ENCODE data around the gene OR52M1.
"Not testable (repeated sequence)": the region's sequence is repeated elsewhere in the genome, so short reads cannot be mapped to it uniquely, and the experiment has no call there.

OR52M1 gene

GRCh38 chr11:4544891-4545290 lies at the start of gene OR52M1:
Gene OR52M1 (plus strand): TSS chr11:4545191. CDS start chr11:4545191, 0 bp downstream.
- in situ Hi-C loops (cut with MboI; ENCODE audit: low sequenced_read_pairs) = loop anchor here (10.0 kb wide), 1 partner anchor 360 kb away; no protein-coding TSS in a partner anchor
- H3K4me3 ChIP-seq = no peak within 1 kb of the TSS
- H3K4me1 ChIP-seq = no peaks in the 10 kb centered on the region
- no peaks in the 10 kb centered on the region for H3K36me3 ChIP-seq (replicated peaks)
- H3K9me3 ChIP-seq = no peaks in the 10 kb centered on the region
- no peaks in the 10 kb centered on the region for H3K27me3 ChIP-seq (ENCODE audit: low read depth)
- DNase-seq (ENCODE audit: low spot score in 2 of 2) = no peak

GRCh38 chr11:4495487-4495886 lies 49.5 kb upstream of the OR52M1 start:
- Histone ChIP-seq H3K9me3 (no peaks in the 10 kb centered on the region; the same call in 1 of the 2 replicates), H3K27me3 (ENCODE audit: low read depth) (peaks cover 8% of the 10 kb centered on the region), H3K4me1 (no peaks in the 10 kb centered on the region), H3K4me3 (no peak overlapping the region), H3K36me3 (replicated peaks) (no peaks in the 10 kb centered on the region)
- in situ Hi-C loops (cut with MboI; ENCODE audit: low sequenced_read_pairs) = no loop called here
- no peak for DNase-seq (ENCODE audit: low spot score in 2 of 2)

GRCh38 chr11:4495986-4496385 lies 49.0 kb upstream of the OR52M1 start:
- H3K4me3 ChIP-seq = no peak overlapping the region

GRCh38 chr11:4496557-4497248 lies 48.3 kb upstream of the OR52M1 start:
- no peaks in the 10 kb centered on the region; the same call in 1 of the 2 replicates for H3K9me3 ChIP-seq
- in situ Hi-C loops (cut with MboI; ENCODE audit: low sequenced_read_pairs) = no loop called here
- H3K27me3 ChIP-seq (ENCODE audit: low read depth) = peaks cover 8% of the 10 kb centered on the region
- no peaks in the 10 kb centered on the region for H3K36me3 ChIP-seq (replicated peaks)
- DNase-seq (ENCODE audit: low spot score in 2 of 2) = no peak
- H3K4me3 ChIP-seq = no peak overlapping the region
- no peaks in the 10 kb centered on the region for H3K4me1 ChIP-seq

More at GRCh38 chr11:4495986-4496385, 49.0 kb upstream of the OR52M1 start:
- peaks cover 8% of the 10 kb centered on the region for H3K27me3 ChIP-seq (ENCODE audit: low read depth)
- H3K9me3 ChIP-seq = no peaks in the 10 kb centered on the region; the same call in 1 of the 2 replicates
- no peaks in the 10 kb centered on the region for H3K4me1 ChIP-seq
- no peaks in the 10 kb centered on the region for H3K36me3 ChIP-seq (replicated peaks)
- DNase-seq (ENCODE audit: low spot score in 2 of 2) = no peak
- in situ Hi-C loops (cut with MboI; ENCODE audit: low sequenced_read_pairs) = no loop called here

GRCh38 chr11:4508886-4509285 lies 36.1 kb upstream of the OR52M1 start:
- Histone ChIP-seq H3K9me3 (no peaks in the 10 kb centered on the region), H3K4me3 (no peak overlapping the region), H3K36me3 (replicated peaks) (no peaks in the 10 kb centered on the region), H3K4me1 (no peaks in the 10 kb centered on the region), H3K27me3 (ENCODE audit: low read depth) (no peaks in the 10 kb centered on the region)
- in situ Hi-C loops (cut with MboI; ENCODE audit: low sequenced_read_pairs) = no loop called here
- no peak for DNase-seq (ENCODE audit: low spot score in 2 of 2)

- in situ Hi-C loops (cut with MboI; ENCODE audit: low sequenced_read_pairs) = no loop called here
- no peak overlapping the region for H3K4me3 ChIP-seq
- H3K27me3 ChIP-seq (ENCODE audit: low read depth) = no peaks in the 10 kb centered on the region
- H3K36me3 ChIP-seq (replicated peaks) = no peaks in the 10 kb centered on the region
- DNase-seq (ENCODE audit: low spot score in 2 of 2) = no peak
- H3K9me3 ChIP-seq = no peaks in the 10 kb centered on the region
- H3K4me1 ChIP-seq = no peaks in the 10 kb centered on the region
Observed at GRCh38 chr11:4511282-4512245, 33.4 kb upstream of the OR52M1 start.

GRCh38 chr11:4514196-4514595 lies 30.8 kb upstream of the OR52M1 start:
- no peaks in the 10 kb centered on the region for H3K9me3 ChIP-seq
- no peak overlapping the region for H3K4me3 ChIP-seq
- in situ Hi-C loops (cut with MboI; ENCODE audit: low sequenced_read_pairs) = no loop called here
- no peaks in the 10 kb centered on the region for H3K4me1 ChIP-seq
- DNase-seq (ENCODE audit: low spot score in 2 of 2) = no peak
- no peaks in the 10 kb centered on the region for H3K27me3 ChIP-seq (ENCODE audit: low read depth)
- H3K36me3 ChIP-seq (replicated peaks) = no peaks in the 10 kb centered on the region

- Histone ChIP-seq H3K36me3 (replicated peaks) (no peaks in the 10 kb centered on the region), H3K4me3 (no peak overlapping the region), H3K4me1 (no peaks in the 10 kb centered on the region), H3K27me3 (ENCODE audit: low read depth) (no peaks in the 10 kb centered on the region), H3K9me3 (no peaks in the 10 kb centered on the region)
- in situ Hi-C loops (cut with MboI; ENCODE audit: low sequenced_read_pairs) = no loop called here
- DNase-seq (ENCODE audit: low spot score in 2 of 2) = no peak
Observed at GRCh38 chr11:4522339-4522738, 22.7 kb upstream of the OR52M1 start.

- in situ Hi-C loops (cut with MboI; ENCODE audit: low sequenced_read_pairs) = no loop called here
- Histone ChIP-seq H3K9me3 (no peaks in the 10 kb centered on the region), H3K4me1 (no peaks in the 10 kb centered on the region), H3K4me3 (no peak overlapping the region), H3K36me3 (replicated peaks) (no peaks in the 10 kb centered on the region), H3K27me3 (ENCODE audit: low read depth) (no peaks in the 10 kb centered on the region)
- DNase-seq (ENCODE audit: low spot score in 2 of 2) = no peak
Observed at GRCh38 chr11:4522752-4523151, 22.2 kb upstream of the OR52M1 start.

GRCh38 chr11:4523666-4524065 lies 21.3 kb upstream of the OR52M1 start:
- in situ Hi-C loops (cut with MboI; ENCODE audit: low sequenced_read_pairs) = no loop called here
- no peaks in the 10 kb centered on the region for H3K4me1 ChIP-seq

GRCh38 chr11:4527926-4528325 lies 17.1 kb upstream of the OR52M1 start:
- H3K4me1 ChIP-seq = no peaks in the 10 kb centered on the region
- H3K36me3 ChIP-seq (replicated peaks) = no peaks in the 10 kb centered on the region
- no peaks in the 10 kb centered on the region for H3K27me3 ChIP-seq (ENCODE audit: low read depth)
- H3K9me3 ChIP-seq = no peaks in the 10 kb centered on the region
- in situ Hi-C loops (cut with MboI; ENCODE audit: low sequenced_read_pairs) = no loop called here
- no peak for DNase-seq (ENCODE audit: low spot score in 2 of 2)
- H3K4me3 ChIP-seq = no peak overlapping the region

More at GRCh38 chr11:4523666-4524065, 21.3 kb upstream of the OR52M1 start:
- H3K9me3 ChIP-seq = no peaks in the 10 kb centered on the region
- no peak overlapping the region for H3K4me3 ChIP-seq
- H3K36me3 ChIP-seq (replicated peaks) = no peaks in the 10 kb centered on the region
- no peaks in the 10 kb centered on the region for H3K27me3 ChIP-seq (ENCODE audit: low read depth)
- no peak for DNase-seq (ENCODE audit: low spot score in 2 of 2)

GRCh38 chr11:4531686-4532085 lies 13.3 kb upstream of the OR52M1 start:
- H3K4me1 ChIP-seq; H3K9me3 ChIP-seq; H3K4me3 ChIP-seq; H3K27me3 ChIP-seq (ENCODE audit: low read depth); H3K36me3 ChIP-seq (replicated peaks); in situ Hi-C loops (cut with MboI; ENCODE audit: low sequenced_read_pairs): not testable (repeated sequence)
- DNase-seq (ENCODE audit: low spot score in 2 of 2) = peak in 1 of 2 experiments; percentile 19

- Histone ChIP-seq H3K4me3 (no peak overlapping the region), H3K4me1 (no peaks in the 10 kb centered on the region), H3K9me3 (no peaks in the 10 kb centered on the region), H3K36me3 (replicated peaks) (no peaks in the 10 kb centered on the region), H3K27me3 (ENCODE audit: low read depth) (no peaks in the 10 kb centered on the region)
- DNase-seq (ENCODE audit: low spot score in 2 of 2) = peak; percentile 13 to 75
- in situ Hi-C loops (cut with MboI; ENCODE audit: low sequenced_read_pairs) = loop anchor here (10.0 kb wide), 1 partner anchor 355 kb away; no protein-coding TSS in a partner anchor
Observed at GRCh38 chr11:4539603-4540219, 5.3 kb upstream of the OR52M1 start.
